ENCODE results near the gene KIF13A.
"Not testable (repeated sequence)": the region's sequence is repeated elsewhere in the genome, so short reads cannot be mapped to it uniquely, and the experiment has no call there.

Gene KIF13A

GRCh38 chr6:17846762-17847161 lies 140.7 kb downstream of the KIF13A start:
- DNase-seq (ENCODE audit: low spot score), result no peak

GRCh38 chr6:17845598-17845997 lies 141.8 kb downstream of the KIF13A start:
- no peak for DNase-seq (ENCODE audit: low spot score)

GRCh38 chr6:17844967-17845366 lies 142.5 kb downstream of the KIF13A start:
- DNase-seq (ENCODE audit: low spot score), result not testable (repeated sequence)

GRCh38 chr6:17842934-17843821 lies 144.3 kb downstream of the KIF13A start:
- DNase-seq (ENCODE audit: low spot score), result no peak

- no peak for DNase-seq (ENCODE audit: low spot score)
Observed at GRCh38 chr6:17842014-17842776, 145.2 kb downstream of the KIF13A start.

- no peak for DNase-seq (ENCODE audit: low spot score)
Observed at GRCh38 chr6:17839513-17840223, 147.8 kb downstream of the KIF13A start.

- no peak for DNase-seq (ENCODE audit: low spot score)
Observed at GRCh38 chr6:17836293-17836692, 151.1 kb downstream of the KIF13A start.

GRCh38 chr6:17835784-17836183 lies 151.7 kb downstream of the KIF13A start:
- DNase-seq (ENCODE audit: low spot score), result no peak

- DNase-seq (ENCODE audit: low spot score), result no peak
Observed at GRCh38 chr6:17831135-17831534, 156.3 kb downstream of the KIF13A start.

GRCh38 chr6:17829905-17830304 lies 157.5 kb downstream of the KIF13A start:
- no peak for DNase-seq (ENCODE audit: low spot score)

GRCh38 chr6:17828149-17828548 lies 159.3 kb downstream of the KIF13A start:
- no peak for DNase-seq (ENCODE audit: low spot score)

GRCh38 chr6:17826301-17826700 lies 161.1 kb downstream of the KIF13A start:
- no peak for DNase-seq (ENCODE audit: low spot score)

GRCh38 chr6:17820055-17820454 lies 167.4 kb downstream of the KIF13A start:
- peak; percentile 15 for DNase-seq (ENCODE audit: low spot score)

- DNase-seq (ENCODE audit: low spot score), result no peak
Observed at GRCh38 chr6:17817763-17818162, 169.7 kb downstream of the KIF13A start.

GRCh38 chr6:17816921-17817611 lies 170.4 kb downstream of the KIF13A start:
- no peak for DNase-seq (ENCODE audit: low spot score)

- no peak for DNase-seq (ENCODE audit: low spot score)
Observed at GRCh38 chr6:17813542-17813941, 173.9 kb downstream of the KIF13A start.

GRCh38 chr6:17812311-17812710 lies 175.1 kb downstream of the KIF13A start:
- no peak for DNase-seq (ENCODE audit: low spot score)

GRCh38 chr6:17808609-17809008 lies 178.8 kb downstream of the KIF13A start:
- DNase-seq (ENCODE audit: low spot score), result no peak

GRCh38 chr6:17807431-17807830 lies 180.0 kb downstream of the KIF13A start:
- not testable (repeated sequence) for DNase-seq (ENCODE audit: low spot score)

- DNase-seq (ENCODE audit: low spot score), result no peak
Observed at GRCh38 chr6:17803409-17803808, 184.0 kb downstream of the KIF13A start.

GRCh38 chr6:17798477-17799154 lies 188.8 kb downstream of the KIF13A start:
- no peak for DNase-seq (ENCODE audit: low spot score)
